Fibroblast of pulmonary artery (primary cell): ENCODE measurements around the gene PLEKHA8.
A peak's percentile ranks its signal among the peaks of the same experiment; 100 is the strongest.

Source experiments
- DNase-seq: peaks from one replicate; pipeline ENCODE4 v3.0.0-alpha.2; 2010; ENCODE audit warnings: low read depth
- H3K4me3 ChIP-seq: replicated peaks from 2 replicates; pipeline ENCODE4 v1.5.1; 2011; ENCODE audit warnings: low read depth, mild to moderate bottlenecking, control low read depth, low read length, moderate library complexity
- TF ChIP-seq, protein P1 (sequence below): IDR thresholded peaks from 2 replicates; pipeline ENCODE4 v1.5.1; 2011; ENCODE audit warnings: mild to moderate bottlenecking, control low read depth, low read length, inconsistent platforms; ENCODE audit errors: missing control alignments

The PLEKHA8 gene

DNA sequence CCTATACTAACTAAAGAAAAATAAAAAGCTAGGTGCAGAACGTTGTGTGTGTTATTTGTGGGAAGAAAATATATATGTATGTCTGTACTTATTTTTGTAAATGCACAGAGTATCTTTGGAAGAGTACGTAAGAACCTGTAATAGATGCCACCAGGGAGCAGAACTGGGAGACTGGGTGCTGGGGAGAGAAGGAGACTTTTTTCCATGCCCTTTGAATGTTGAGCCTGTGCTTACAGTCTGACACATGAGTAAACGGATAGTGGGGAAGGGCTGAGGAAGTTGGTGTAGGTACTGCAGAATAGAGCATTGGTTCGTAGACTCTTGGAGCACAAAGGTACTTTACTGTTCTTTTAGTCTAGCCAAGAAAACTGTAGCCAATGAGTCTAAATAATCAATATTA, 37.3 kb upstream of the PLEKHA8 start:
- TF ChIP-seq, protein P1, sequence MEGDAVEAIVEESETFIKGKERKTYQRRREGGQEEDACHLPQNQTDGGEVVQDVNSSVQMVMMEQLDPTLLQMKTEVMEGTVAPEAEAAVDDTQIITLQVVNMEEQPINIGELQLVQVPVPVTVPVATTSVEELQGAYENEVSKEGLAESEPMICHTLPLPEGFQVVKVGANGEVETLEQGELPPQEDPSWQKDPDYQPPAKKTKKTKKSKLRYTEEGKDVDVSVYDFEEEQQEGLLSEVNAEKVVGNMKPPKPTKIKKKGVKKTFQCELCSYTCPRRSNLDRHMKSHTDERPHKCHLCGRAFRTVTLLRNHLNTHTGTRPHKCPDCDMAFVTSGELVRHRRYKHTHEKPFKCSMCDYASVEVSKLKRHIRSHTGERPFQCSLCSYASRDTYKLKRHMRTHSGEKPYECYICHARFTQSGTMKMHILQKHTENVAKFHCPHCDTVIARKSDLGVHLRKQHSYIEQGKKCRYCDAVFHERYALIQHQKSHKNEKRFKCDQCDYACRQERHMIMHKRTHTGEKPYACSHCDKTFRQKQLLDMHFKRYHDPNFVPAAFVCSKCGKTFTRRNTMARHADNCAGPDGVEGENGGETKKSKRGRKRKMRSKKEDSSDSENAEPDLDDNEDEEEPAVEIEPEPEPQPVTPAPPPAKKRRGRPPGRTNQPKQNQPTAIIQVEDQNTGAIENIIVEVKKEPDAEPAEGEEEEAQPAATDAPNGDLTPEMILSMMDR, result no peak
- no peak for DNase-seq
- no peak overlapping the region for H3K4me3 ChIP-seq

DNA sequence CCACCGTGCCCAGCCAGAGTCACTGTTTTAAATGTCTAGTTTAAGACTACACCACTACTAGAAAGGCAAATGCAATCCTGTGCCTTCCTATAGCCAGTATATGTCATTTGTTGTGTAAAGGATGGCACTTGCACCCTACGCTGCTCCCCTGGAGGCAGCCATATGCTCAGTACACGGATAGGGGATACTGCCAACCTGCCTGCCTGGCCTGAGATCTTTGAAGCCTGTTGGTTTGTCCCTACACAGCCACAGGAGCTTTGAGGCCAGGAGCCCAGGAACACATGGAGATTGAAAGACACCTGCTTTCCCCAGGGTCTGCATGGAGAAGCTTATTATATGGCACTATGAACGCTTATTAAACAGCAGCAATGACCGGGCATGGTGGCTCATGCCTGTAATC, 36.3 kb upstream of the PLEKHA8 start:
- DNase-seq, result no peak

DNA sequence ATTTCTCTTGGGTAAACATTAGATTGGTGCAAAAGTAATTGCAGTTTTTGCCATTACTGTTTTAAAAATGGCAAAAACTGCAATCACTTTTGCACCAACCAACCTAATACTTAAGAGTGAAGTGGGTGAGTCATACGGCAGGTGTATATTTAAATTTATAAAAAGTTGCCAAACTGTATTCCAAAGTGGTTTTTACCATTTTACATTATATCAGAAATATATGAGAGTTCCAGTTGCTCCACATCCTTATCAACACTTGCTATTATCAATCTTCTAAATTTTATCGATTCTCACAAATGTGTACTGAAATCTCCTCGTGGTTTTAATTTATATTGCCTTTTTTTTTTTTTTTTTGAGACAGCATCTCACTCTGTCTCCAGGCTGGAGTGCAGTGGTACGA, 35.1 kb upstream of the PLEKHA8 start:
- TF ChIP-seq, protein P1, result no peak
- DNase-seq, result no peak
- H3K4me3 ChIP-seq, result no peak overlapping the region

More for the DNA sequence above, 36.3 kb upstream of the PLEKHA8 start:
- no peak overlapping the region for H3K4me3 ChIP-seq
- TF ChIP-seq, protein P1, result no peak

DNA sequence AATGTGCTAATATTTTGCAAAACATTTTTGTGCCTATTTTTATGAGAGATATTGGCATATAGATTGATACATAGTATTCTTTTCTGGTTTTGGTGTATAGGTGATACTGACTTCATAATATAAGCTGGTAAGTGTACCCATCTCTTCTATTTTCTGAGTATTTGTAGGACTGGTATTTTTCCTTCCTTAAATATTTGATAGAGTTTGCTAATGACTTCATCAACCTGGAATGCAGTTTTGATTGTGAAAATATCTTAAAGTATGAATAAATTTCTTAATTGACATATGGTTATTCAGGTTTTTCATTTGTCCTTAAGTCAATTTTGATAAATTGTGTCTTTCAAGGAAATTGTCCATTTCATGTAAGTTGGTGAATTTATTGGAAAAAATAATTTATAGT, 32.6 kb upstream of the PLEKHA8 start:
- peak; percentile 18 for DNase-seq
- TF ChIP-seq, protein P1, result no peak
- H3K4me3 ChIP-seq, result no peak overlapping the region

DNA sequence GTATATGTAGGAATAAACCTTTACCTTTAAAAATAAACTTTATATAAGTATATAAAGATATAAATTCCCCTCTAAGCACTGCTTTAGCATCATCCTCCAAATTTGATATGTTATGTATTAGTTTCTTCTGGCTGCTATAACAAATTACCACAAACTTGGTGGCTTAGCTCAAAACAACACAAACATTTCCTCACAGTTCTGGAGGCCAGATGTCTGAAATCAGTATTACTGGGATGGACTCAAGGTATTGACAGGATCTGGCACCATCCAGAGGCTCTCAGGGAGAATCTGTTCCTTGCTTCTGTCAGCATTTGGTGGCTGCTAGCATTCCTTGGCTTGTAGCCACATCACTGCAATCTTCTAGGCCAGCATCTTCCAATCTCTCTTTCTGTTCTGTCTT, 31.9 kb upstream of the PLEKHA8 start:
- no peak for DNase-seq
- H3K4me3 ChIP-seq, result no peak overlapping the region
- TF ChIP-seq, protein P1, result no peak

DNA sequence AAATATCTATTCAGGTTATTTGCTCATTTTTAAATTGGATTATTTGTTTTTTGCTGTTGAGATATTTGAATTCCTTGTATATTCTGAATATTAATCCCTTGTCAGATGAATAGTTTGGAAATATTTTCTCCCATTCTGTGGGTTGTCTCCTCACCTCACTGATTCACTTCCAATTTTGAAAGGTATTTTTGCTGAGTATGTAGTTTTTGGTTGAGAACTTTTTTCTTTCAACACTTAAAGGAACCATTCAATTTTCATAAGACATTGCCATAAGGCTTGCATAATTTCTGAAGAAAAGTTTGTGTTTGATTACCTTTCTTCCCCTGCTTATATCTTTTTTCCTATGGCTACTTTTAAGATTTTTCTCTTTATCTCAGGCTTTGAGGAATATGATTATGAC, 29.7 kb upstream of the PLEKHA8 start:
- TF ChIP-seq, protein P1, result no peak
- no peak for DNase-seq
- H3K4me3 ChIP-seq, result no peak overlapping the region

DNA sequence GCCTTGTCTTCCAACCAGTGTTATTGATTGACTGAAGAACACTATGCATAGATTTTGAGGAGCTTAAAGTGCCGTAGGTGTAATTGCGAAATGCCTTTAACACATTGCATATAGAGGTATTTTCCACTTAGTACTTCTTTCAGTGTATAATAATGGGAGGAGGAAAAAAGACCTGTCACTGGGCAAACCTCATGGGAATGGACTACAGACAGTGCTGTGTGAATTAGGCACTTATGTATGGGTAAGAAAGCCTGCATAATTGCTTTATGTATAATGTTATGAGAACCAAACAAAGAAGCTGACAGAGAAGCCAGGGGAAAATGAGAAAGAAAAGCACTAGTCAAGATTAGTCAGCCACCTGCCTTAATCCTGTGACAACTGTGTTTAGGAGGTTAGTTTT, 26.2 kb upstream of the PLEKHA8 start:
- no peak overlapping the region for H3K4me3 ChIP-seq
- no peak for DNase-seq
- TF ChIP-seq, protein P1, result no peak
